Esophagus squamous epithelium (tissue), 4 donors: ENCODE results near the gene TMEM131L.

Source experiments
- POLR2A ChIP-seq, 4 donors: fragments of 450-650 bp; IDR thresholded peaks; one replicate each; pipeline ENCODE4 v1.6.1; 2017; ENCODE audit warnings: antibody characterized with exemption in 4 of 4, mild to moderate bottlenecking in 4 of 4, moderate library complexity in 3 of 4
- TF ChIP-seq, protein P1 (sequence below), 6 experiments: fragments of 450-650 bp in 4 of 6; fragments of 200-600 bp in 2 of 6; sonication (generic) in 2 of 6; IDR thresholded peaks; one replicate each; pipeline ENCODE4 v1.5.1; 2016 to 2019; ENCODE audit warnings: antibody characterized with exemption in 6 of 6, mild to moderate bottlenecking in 4 of 6, moderate library complexity in 4 of 6

DNA sequence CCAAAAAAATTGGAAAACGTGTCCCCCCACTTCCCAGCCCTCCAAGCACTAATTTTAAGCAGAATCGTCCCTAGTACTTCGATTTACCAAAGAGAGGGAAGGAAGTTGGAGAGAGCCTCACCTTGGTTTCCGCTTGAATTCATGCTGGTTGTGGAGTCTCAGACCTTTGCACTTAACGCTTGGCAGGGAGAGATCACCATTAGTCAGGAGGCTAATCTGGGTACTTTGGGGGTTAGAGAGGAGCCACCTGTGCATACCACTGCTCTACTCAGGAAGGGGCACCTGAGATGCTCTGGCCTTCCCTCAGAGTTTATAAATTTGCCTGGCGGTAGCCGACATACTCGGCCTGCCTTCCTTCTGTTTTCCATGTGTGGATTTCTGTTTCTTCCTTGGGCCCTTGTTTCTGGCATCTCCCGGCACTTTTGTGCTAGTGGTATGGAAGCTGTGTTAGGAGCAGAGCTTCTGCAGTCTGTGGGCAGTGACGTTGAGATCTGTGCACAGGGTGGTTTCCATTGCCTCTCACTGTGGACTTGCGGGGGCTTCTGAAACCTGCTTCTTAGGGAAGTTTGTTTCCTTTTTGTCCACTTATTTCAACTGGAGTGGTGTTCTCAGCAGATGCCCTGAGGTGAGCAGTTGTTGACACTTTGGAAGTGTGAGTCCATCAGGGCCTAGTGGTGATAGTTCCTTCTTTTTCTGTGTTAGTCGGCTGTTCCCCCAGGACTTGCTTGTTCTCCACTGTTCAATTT lies 104.2 kb downstream of the TMEM131L start:
- TF ChIP-seq, protein P1, sequence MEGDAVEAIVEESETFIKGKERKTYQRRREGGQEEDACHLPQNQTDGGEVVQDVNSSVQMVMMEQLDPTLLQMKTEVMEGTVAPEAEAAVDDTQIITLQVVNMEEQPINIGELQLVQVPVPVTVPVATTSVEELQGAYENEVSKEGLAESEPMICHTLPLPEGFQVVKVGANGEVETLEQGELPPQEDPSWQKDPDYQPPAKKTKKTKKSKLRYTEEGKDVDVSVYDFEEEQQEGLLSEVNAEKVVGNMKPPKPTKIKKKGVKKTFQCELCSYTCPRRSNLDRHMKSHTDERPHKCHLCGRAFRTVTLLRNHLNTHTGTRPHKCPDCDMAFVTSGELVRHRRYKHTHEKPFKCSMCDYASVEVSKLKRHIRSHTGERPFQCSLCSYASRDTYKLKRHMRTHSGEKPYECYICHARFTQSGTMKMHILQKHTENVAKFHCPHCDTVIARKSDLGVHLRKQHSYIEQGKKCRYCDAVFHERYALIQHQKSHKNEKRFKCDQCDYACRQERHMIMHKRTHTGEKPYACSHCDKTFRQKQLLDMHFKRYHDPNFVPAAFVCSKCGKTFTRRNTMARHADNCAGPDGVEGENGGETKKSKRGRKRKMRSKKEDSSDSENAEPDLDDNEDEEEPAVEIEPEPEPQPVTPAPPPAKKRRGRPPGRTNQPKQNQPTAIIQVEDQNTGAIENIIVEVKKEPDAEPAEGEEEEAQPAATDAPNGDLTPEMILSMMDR (IDR thresholded peaks at IDR 0.05): no peak
- no peak for TF ChIP-seq POLR2A (IDR thresholded peaks at IDR 0.05)
